Left lung (tissue), 10 donors: ENCODE measurements around the gene COL24A1. TPM values are rescaled to one million over a fixed set of nuclear protein-coding genes. Genes with fewer than 3 reads are reported as not detected.

ENCODE experiments used
- ATAC-seq: fragments of 200-7000 bp; cut with Tn5 transposase; one replicate; pipeline ENCODE4 v1.9.1; 2020; ENCODE audit warnings: moderate library complexity
- DNase-seq, 4 donors: peaks; one replicate each; pipeline ENCODE4 v3.0.0-alpha.2; 2013 to 2020
- H3K27ac ChIP-seq, 2 donors: fragments of 200-600 bp; sonication (generic) in 1 of 2; one replicate each; pipeline versions ENCODE4 v1.5.0 to v1.8.0; 2020 to 2021
- H3K27me3 ChIP-seq, 2 donors: fragments of 200-600 bp; sonication (generic) in 1 of 2; one replicate each; pipeline versions ENCODE4 v1.5.0 to v1.8.0; 2020 to 2021
- H3K36me3 ChIP-seq, 2 donors: fragments of 200-600 bp; sonication (generic) in 1 of 2; one replicate each; pipeline versions ENCODE4 v1.5.0 to v1.8.0; 2020 to 2021
- H3K4me1 ChIP-seq, 2 donors: fragments of 200-600 bp; one replicate each; pipeline ENCODE4 v1.8.0; 2021
- H3K4me3 ChIP-seq, 2 donors: fragments of 200-600 bp; sonication (generic) in 1 of 2; one replicate each; pipeline versions ENCODE4 v1.5.0 to v1.8.0; 2020 to 2021; ENCODE audit warnings: mild to moderate bottlenecking in 1 of 2
- H3K9me3 ChIP-seq, 2 donors: fragments of 200-600 bp; sonication (generic) in 1 of 2; one replicate each; pipeline versions ENCODE4 v1.5.0 to v1.8.0; 2020 to 2021
- CTCF ChIP-seq, 2 donors: fragments of 200-600 bp; sonication (generic) in 1 of 2; IDR thresholded peaks; one replicate each; pipeline versions ENCODE4 v1.5.0 to v1.8.0; 2021; ENCODE audit warnings: antibody characterized with exemption in 2 of 2
- intact Hi-C, 2 donors: fragments of 100-400 bp; cut with DNase I; formaldehyde crosslinking; loops; one replicate each; pipeline versions ENCODE4 v1.11.2 to v1.14.2; 2022
- polyA plus RNA-seq, 6 donors: library from polyadenylated mRNA; unstranded; fragments of 120-200 nt; gene quantifications; one replicate each; pipeline ENCODE4 v1.2.1, GENCODE V29; 2013; ENCODE audit not compliant: insufficient read length in 6 of 6
- total RNA-seq, 2 donors: library from RNA; stranded (reverse); fragmentation: NEBNext Ultra II Directional; extraction: Animal tissue kit (Norgen Biotek cat#: 25700); gene quantifications; one replicate each; pipeline ENCODE4 v1.2.1, GENCODE V29; 2021
- donor health status: DM: no; HTN: yes; CAD: no.
- donor health status: DM: no; HTN: no; CAD: no.

The COL24A1 gene
- total and polyA plus RNA-seq, 8 donors = 0.84 to 40.8 (median 29.1) TPM

GRCh38 chr1:86191958-86192357 is 35.4 kb upstream of the COL24A1 start:
- ATAC-seq (no peak), DNase-seq (no peak)
- Histone ChIP-seq H3K9me3 (no peaks in the 10 kb centered on the region), H3K36me3 (no peaks in the 10 kb centered on the region), H3K4me3 (no peak overlapping the region), H3K27me3 (no peaks in the 10 kb centered on the region), H3K4me1 (peaks cover 0 to 3% of the 10 kb centered on the region in 2 donors), H3K27ac (no peak overlapping the region)
- TF ChIP-seq CTCF (IDR thresholded peaks at IDR 0.05) = no peak
- intact Hi-C loops = no loop called here

- Histone ChIP-seq H3K36me3 (no peaks in the 10 kb centered on the region), H3K4me3 (no peak overlapping the region), H3K27me3 (no peaks in the 10 kb centered on the region), H3K4me1 (peaks cover 0 to 3% of the 10 kb centered on the region in 2 donors), H3K9me3 (no peaks in the 10 kb centered on the region), H3K27ac (no peak overlapping the region)
- ATAC-seq (no peak), DNase-seq (no peak)
- no peak for TF ChIP-seq CTCF (IDR thresholded peaks at IDR 0.05)
- intact Hi-C loops = no loop called here
These were observed 34.3 kb upstream of the COL24A1 start for GRCh38 chr1:86190873-86191272.

GRCh38 chr1:86184426-86184825 is 27.9 kb upstream of the COL24A1 start:
- Histone ChIP-seq H3K27ac (no peak overlapping the region), H3K4me3 (no peak overlapping the region), H3K9me3 (no peaks in the 10 kb centered on the region), H3K36me3 (no peaks in the 10 kb centered on the region), H3K27me3 (no peaks in the 10 kb centered on the region), H3K4me1 (no peaks in the 10 kb centered on the region)
- ATAC-seq = no peak
- no peak for DNase-seq
- intact Hi-C loops = no loop called here
- TF ChIP-seq CTCF (IDR thresholded peaks at IDR 0.05) = no peak

GRCh38 chr1:86183810-86184209 is 27.2 kb upstream of the COL24A1 start:
- Histone ChIP-seq H3K4me3 (no peak overlapping the region), H3K9me3 (no peaks in the 10 kb centered on the region), H3K27me3 (no peaks in the 10 kb centered on the region), H3K4me1 (no peaks in the 10 kb centered on the region), H3K27ac (peak overlapping the region in 1 of 2 donors; percentile 26), H3K36me3 (no peaks in the 10 kb centered on the region)
- no peak for TF ChIP-seq CTCF (IDR thresholded peaks at IDR 0.05)
- no peak for ATAC-seq
- intact Hi-C loops = no loop called here
- DNase-seq = peak in 2 of 4 donors; percentile 54 to 79

- Histone ChIP-seq H3K27me3 (no peaks in the 10 kb centered on the region), H3K27ac (no peak overlapping the region), H3K9me3 (no peaks in the 10 kb centered on the region), H3K36me3 (no peaks in the 10 kb centered on the region), H3K4me1 (no peaks in the 10 kb centered on the region), H3K4me3 (no peak overlapping the region)
- DNase-seq = no peak
- TF ChIP-seq CTCF (IDR thresholded peaks at IDR 0.05) = no peak
- intact Hi-C loops = no loop called here
- no peak for ATAC-seq
These were observed 19.7 kb upstream of the COL24A1 start for GRCh38 chr1:86176226-86176625.
